HepG2 (cell line): ENCODE data around the gene CASP5. TPM values are rescaled to one million over a fixed set of nuclear protein-coding genes. Genes with fewer than 3 reads are reported as not detected.

Source experiments
- BORCS8-MEF2B ChIP-seq: sonication (generic); formaldehyde crosslinking; IDR thresholded peaks from 2 replicates; pipeline ENCODE4 v1.8.0; 2022; ENCODE audit warnings: mild to moderate bottlenecking, missing genetic modification reagents
- CEBPG ChIP-seq: IDR thresholded peaks from 2 replicates; pipeline ENCODE4 v1.6.1; 2016
- FOXM1 ChIP-seq: sonication (generic); formaldehyde crosslinking; IDR thresholded peaks from 2 replicates; pipeline ENCODE4 v1.5.0; 2020; ENCODE audit warnings: missing genetic modification reagents
- IRX3 ChIP-seq: sonication (generic); formaldehyde crosslinking; IDR thresholded peaks from 2 replicates; pipeline ENCODE4 v1.8.1; 2023; ENCODE audit warnings: mild to moderate bottlenecking, low read depth, missing genetic modification reagents, borderline replicate concordance
- JUN ChIP-seq: sonication (generic); formaldehyde crosslinking; IDR thresholded peaks from 2 replicates; pipeline ENCODE4 v1.4.0; 2020; ENCODE audit warnings: mild to moderate bottlenecking, missing genetic modification reagents
- KDM4B ChIP-seq: sonication (generic); formaldehyde crosslinking; IDR thresholded peaks from 2 replicates; pipeline ENCODE4 v1.4.0; 2020; ENCODE audit warnings: missing genetic modification reagents
- KLF11 ChIP-seq: IDR thresholded peaks from 2 replicates; pipeline ENCODE4 v1.6.1; 2016; ENCODE audit warnings: missing compliant biosample characterization
- NONO ChIP-seq, 2 experiments: fragments of 450-650 bp in 1 of 2; sonication (generic) in 1 of 2; formaldehyde crosslinking in 1 of 2; IDR thresholded peaks in 1 of 2; conservative IDR thresholded peaks in 1 of 2; 2 replicates each; pipeline versions ENCODE4 v1.6.1 to v1.8.0; 2017 to 2022; ENCODE audit warnings: mild to moderate bottlenecking in 1 of 2, missing genetic modification reagents in 1 of 2, moderate library complexity in 1 of 2
- RFX3 ChIP-seq: IDR thresholded peaks from 2 replicates; pipeline ENCODE4 v1.6.1; 2016; ENCODE audit warnings: missing biosample characterization, missing genetic modification reagents
- SOX6 ChIP-seq, 2 experiments: fragments of 450-650 bp in 1 of 2; sonication (generic) in 1 of 2; formaldehyde crosslinking in 1 of 2; IDR thresholded peaks; 2 replicates each; pipeline versions ENCODE4 v1.4.0 to v1.6.1; 2017 to 2020; ENCODE audit warnings: antibody characterized with exemption in 1 of 2, mild to moderate bottlenecking in 1 of 2, missing genetic modification reagents in 1 of 2
- SRF ChIP-seq: IDR thresholded peaks from 2 replicates; pipeline ENCODE4 v1.6.1; 2011; ENCODE audit warnings: mild to moderate bottlenecking, low read depth, low read length, moderate library complexity
- TAF1 ChIP-seq: sonication (generic); formaldehyde crosslinking; IDR thresholded peaks from 2 replicates; pipeline ENCODE4 v1.4.0; 2020; ENCODE audit warnings: missing genetic modification reagents
- TARDBP ChIP-seq: sonication (generic); formaldehyde crosslinking; IDR thresholded peaks from 2 replicates; pipeline ENCODE4 v1.8.0; 2022; ENCODE audit warnings: mild to moderate bottlenecking, missing genetic modification reagents
- TCF12 ChIP-seq, 2 experiments: fragments of 450-650 bp in 1 of 2; sonication (generic) in 1 of 2; formaldehyde crosslinking in 1 of 2; IDR thresholded peaks; 2 replicates each; pipeline versions ENCODE4 v1.6.1 to v1.8.0; 2017 to 2022; ENCODE audit warnings: antibody characterized with exemption in 1 of 2, mild to moderate bottlenecking in 1 of 2, missing genetic modification reagents in 1 of 2, moderate library complexity in 1 of 2
- TCF7L2 ChIP-seq: IDR thresholded peaks from 2 replicates; pipeline ENCODE4 v1.6.1; 2011; ENCODE audit warnings: mild to moderate bottlenecking, low read depth, low read length, moderate library complexity
- ZNF570 ChIP-seq: sonication (generic); formaldehyde crosslinking; IDR thresholded peaks from 2 replicates; pipeline ENCODE4 v1.4.0; 2020; ENCODE audit warnings: mild to moderate bottlenecking, missing genetic modification reagents, borderline replicate concordance
- ZNF782 ChIP-seq: sonication (generic); formaldehyde crosslinking; IDR thresholded peaks from 2 replicates; pipeline ENCODE4 v1.4.0; 2020; ENCODE audit warnings: missing genetic modification reagents, mild to moderate bottlenecking, borderline replicate concordance
- polyA plus RNA-seq, 8 experiments: library from polyadenylated mRNA; depleted of rRNA in 3 of 8; stranded (reverse) in 7 of 8; unstranded in 1 of 8; fragments of >200 nt; fragmentation: Illumina TruSeq in 4 of 8; extraction: Trizol in 4 of 8; gene quantifications; 2 replicates each; pipeline versions ENCODE4 v1.2.1 to v1.2.3, GENCODE V29; 2011 to 2016; ENCODE audit warnings: low read depth in 4 of 8, missing spikeins in 1 of 8, mixed read lengths in 1 of 8; ENCODE audit not compliant: insufficient read depth in 1 of 8
- total RNA-seq, 5 experiments: library from RNA; depleted of rRNA; stranded (reverse); fragments of >200 nt; fragmentation: Illumina TruSeq; extraction: Trizol; gene quantifications; 2 replicates each; pipeline ENCODE4 v1.2.3, GENCODE V29; 2016; ENCODE audit warnings: low read depth in 1 of 5
- TF ChIP-seq, protein P1 (sequence below): sonication (generic); formaldehyde crosslinking; IDR thresholded peaks from 2 replicates; pipeline ENCODE4 v1.8.0; 2023; ENCODE audit warnings: mild to moderate bottlenecking, missing genetic modification reagents
- TF ChIP-seq, protein P2 (sequence below): sonication (generic); formaldehyde crosslinking; IDR thresholded peaks from 2 replicates; pipeline ENCODE4 v1.4.0; 2020; ENCODE audit warnings: missing genetic modification reagents
- TF ChIP-seq, protein P3 (sequence below): sonication (generic); formaldehyde crosslinking; IDR thresholded peaks from 2 replicates; pipeline ENCODE4 v1.4.0; 2020; ENCODE audit warnings: low read depth, missing genetic modification reagents

The CASP5 gene
- total and polyA plus RNA-seq, 2 of the 13 experiments (the other 11 are each of a cell fraction or from before 2014, with no cell fraction given), result not detected

GRCh38 chr11:105046898-105047579 lies 24.1 kb upstream of the CASP5 start (continued):
- TF ChIP-seq IRX3 (CRISPR knock-in tag) (no peak), SRF (peak; percentile 42; the same call in 1 of the 2 replicates), BORCS8-MEF2B (CRISPR knock-in tag) (no peak), TCF7L2 (no peak), ZNF570 (no peak), KLF11 (CRISPR knock-in tag) (peak; percentile 52; the same call in 1 of the 2 replicates), TCF12 (IDR thresholded peaks at IDR 0.05) (no peak), TCF12 (CRISPR knock-in tag; IDR thresholded peaks at IDR 0.05) (no peak), RFX3 (CRISPR knock-in tag) (no peak), SOX6 (IDR thresholded peaks at IDR 0.05) (no peak), SOX6 (CRISPR knock-in tag; IDR thresholded peaks at IDR 0.05) (peak; percentile 95), CEBPG (CRISPR knock-in tag) (peak; percentile 71), ZNF782 (CRISPR knock-in tag) (no peak), NONO (IDR thresholded peaks at IDR 0.05) (no peak), NONO (CRISPR knock-in tag; conservative IDR thresholded peaks at IDR 0.05) (no peak), FOXM1 (CRISPR knock-in tag) (no peak), JUN (CRISPR knock-in tag) (peak; percentile 93), TARDBP (CRISPR knock-in tag) (peak; percentile 70; the same call in 1 of the 2 replicates), TAF1 (CRISPR knock-in tag) (no peak), KDM4B (CRISPR knock-in tag) (peak; percentile 60; the same call in 1 of the 2 replicates)
- TF ChIP-seq, protein P1, sequence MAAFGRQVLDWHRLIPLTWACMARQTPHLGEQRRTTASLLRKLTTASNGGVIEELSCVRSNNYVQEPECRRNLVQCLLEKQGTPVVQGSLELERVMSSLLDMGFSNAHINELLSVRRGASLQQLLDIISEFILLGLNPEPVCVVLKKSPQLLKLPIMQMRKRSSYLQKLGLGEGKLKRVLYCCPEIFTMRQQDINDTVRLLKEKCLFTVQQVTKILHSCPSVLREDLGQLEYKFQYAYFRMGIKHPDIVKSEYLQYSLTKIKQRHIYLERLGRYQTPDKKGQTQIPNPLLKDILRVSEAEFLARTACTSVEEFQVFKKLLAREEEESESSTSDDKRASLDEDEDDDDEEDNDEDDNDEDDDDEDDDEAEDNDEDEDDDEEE (CRISPR knock-in tag), result no peak
- TF ChIP-seq, protein P2, sequence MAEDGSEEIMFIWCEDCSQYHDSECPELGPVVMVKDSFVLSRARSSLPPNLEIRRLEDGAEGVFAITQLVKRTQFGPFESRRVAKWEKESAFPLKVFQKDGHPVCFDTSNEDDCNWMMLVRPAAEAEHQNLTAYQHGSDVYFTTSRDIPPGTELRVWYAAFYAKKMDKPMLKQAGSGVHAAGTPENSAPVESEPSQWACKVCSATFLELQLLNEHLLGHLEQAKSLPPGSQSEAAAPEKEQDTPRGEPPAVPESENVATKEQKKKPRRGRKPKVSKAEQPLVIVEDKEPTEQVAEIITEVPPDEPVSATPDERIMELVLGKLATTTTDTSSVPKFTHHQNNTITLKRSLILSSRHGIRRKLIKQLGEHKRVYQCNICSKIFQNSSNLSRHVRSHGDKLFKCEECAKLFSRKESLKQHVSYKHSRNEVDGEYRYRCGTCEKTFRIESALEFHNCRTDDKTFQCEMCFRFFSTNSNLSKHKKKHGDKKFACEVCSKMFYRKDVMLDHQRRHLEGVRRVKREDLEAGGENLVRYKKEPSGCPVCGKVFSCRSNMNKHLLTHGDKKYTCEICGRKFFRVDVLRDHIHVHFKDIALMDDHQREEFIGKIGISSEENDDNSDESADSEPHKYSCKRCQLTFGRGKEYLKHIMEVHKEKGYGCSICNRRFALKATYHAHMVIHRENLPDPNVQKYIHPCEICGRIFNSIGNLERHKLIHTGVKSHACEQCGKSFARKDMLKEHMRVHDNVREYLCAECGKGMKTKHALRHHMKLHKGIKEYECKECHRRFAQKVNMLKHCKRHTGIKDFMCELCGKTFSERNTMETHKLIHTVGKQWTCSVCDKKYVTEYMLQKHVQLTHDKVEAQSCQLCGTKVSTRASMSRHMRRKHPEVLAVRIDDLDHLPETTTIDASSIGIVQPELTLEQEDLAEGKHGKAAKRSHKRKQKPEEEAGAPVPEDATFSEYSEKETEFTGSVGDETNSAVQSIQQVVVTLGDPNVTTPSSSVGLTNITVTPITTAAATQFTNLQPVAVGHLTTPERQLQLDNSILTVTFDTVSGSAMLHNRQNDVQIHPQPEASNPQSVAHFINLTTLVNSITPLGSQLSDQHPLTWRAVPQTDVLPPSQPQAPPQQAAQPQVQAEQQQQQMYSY (CRISPR knock-in tag), result peak; percentile 63
- TF ChIP-seq, protein P3, sequence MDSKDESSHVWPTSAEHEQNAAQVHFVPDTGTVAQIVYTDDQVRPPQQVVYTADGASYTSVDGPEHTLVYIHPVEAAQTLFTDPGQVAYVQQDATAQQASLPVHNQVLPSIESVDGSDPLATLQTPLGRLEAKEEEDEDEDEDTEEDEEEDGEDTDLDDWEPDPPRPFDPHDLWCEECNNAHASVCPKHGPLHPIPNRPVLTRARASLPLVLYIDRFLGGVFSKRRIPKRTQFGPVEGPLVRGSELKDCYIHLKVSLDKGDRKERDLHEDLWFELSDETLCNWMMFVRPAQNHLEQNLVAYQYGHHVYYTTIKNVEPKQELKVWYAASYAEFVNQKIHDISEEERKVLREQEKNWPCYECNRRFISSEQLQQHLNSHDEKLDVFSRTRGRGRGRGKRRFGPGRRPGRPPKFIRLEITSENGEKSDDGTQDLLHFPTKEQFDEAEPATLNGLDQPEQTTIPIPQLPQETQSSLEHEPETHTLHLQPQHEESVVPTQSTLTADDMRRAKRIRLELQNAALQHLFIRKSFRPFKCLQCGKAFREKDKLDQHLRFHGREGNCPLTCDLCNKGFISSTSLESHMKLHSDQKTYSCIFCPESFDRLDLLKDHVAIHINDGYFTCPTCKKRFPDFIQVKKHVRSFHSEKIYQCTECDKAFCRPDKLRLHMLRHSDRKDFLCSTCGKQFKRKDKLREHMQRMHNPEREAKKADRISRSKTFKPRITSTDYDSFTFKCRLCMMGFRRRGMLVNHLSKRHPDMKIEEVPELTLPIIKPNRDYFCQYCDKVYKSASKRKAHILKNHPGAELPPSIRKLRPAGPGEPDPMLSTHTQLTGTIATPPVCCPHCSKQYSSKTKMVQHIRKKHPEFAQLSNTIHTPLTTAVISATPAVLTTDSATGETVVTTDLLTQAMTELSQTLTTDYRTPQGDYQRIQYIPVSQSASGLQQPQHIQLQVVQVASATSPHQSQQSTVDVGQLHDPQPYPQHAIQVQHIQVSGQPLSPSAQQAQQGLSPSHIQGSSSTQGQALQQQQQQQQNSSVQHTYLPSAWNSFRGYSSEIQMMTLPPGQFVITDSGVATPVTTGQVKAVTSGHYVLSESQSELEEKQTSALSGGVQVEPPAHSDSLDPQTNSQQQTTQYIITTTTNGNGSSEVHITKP, result no peak
